Cardiac muscle cell (in vitro differentiated cells and primary cell): Measurements from ENCODE around the gene RGS7. TPM values are rescaled to one million over a fixed set of nuclear protein-coding genes. Genes with fewer than 3 reads are reported as not detected.
"Not testable (repeated sequence)": the region's sequence is repeated elsewhere in the genome, so short reads cannot be mapped to it uniquely, and the experiment has no call there.

ENCODE experiments used
- DNase-seq, 2 donors: peaks; one replicate each; pipeline versions ENCODE4 v3.0.0 to v3.0.0-alpha.2; 2010 to 2017; ENCODE audit warnings: low read depth in 1 of 2, low spot score in 1 of 2
- H3K27ac ChIP-seq: fragments of 200-600 bp; sonication (generic); 2 replicates; pipeline ENCODE4 v1.5.1; 2016
- H3K27me3 ChIP-seq: fragments of 200-600 bp; sonication (generic); 2 replicates; pipeline ENCODE4 v1.6.0; 2016; ENCODE audit warnings: control low read depth
- H3K36me3 ChIP-seq: fragments of 200-600 bp; sonication (generic); 2 replicates; pipeline ENCODE4 v1.5.1; 2016; ENCODE audit warnings: control low read depth
- H3K4me1 ChIP-seq: fragments of 200-600 bp; sonication (generic); 2 replicates; pipeline ENCODE4 v1.8.1; 2017; ENCODE audit warnings: low read depth, mild to moderate bottlenecking, mixed run types
- H3K4me3 ChIP-seq: fragments of 200-600 bp; sonication (generic); 2 replicates; pipeline ENCODE4 v1.5.1; 2016; ENCODE audit warnings: mild to moderate bottlenecking
- H3K9me3 ChIP-seq: fragments of 200-600 bp; sonication (generic); 2 replicates; pipeline ENCODE4 v1.5.1; 2017; ENCODE audit warnings: low read depth, mild to moderate bottlenecking, control low read depth
- CTCF ChIP-seq: IDR thresholded peaks from 2 replicates; pipeline ENCODE4 v1.5.1; 2012; ENCODE audit warnings: low read depth, mild to moderate bottlenecking, low read length
- polyA plus RNA-seq: library from polyadenylated mRNA; unstranded; fragments of >200 nt; fragmentation: Nextera tagmentation; extraction: Ambion mirVana; gene quantifications from 2 replicates; pipeline ENCODE4 v1.2.1, GENCODE V29; 2016
- total RNA-seq: library from RNA; depleted of rRNA; stranded (reverse); fragments of >200 nt; gene quantifications from 2 replicates; pipeline ENCODE4 v1.2.3, GENCODE V29; 2016

The RGS7 gene
- total and polyA plus RNA-seq, 2 experiments from 2014 or later, result not detected

- Histone ChIP-seq H3K36me3 (no peaks in the 10 kb centered on the region), H3K9me3 (no peaks in the 10 kb centered on the region), H3K27ac (no peak overlapping the region), H3K4me1 (no peaks in the 10 kb centered on the region), H3K4me3 (no peak overlapping the region), H3K27me3 (no peaks in the 10 kb centered on the region)
- no peak for TF ChIP-seq CTCF
- DNase-seq, result no peak
Measured at GRCh38 chr1:240786880-240787279, 570.1 kb downstream of the RGS7 start.

- no peak for TF ChIP-seq CTCF
Measured at GRCh38 chr1:240784776-240785175, 572.2 kb downstream of the RGS7 start.

GRCh38 chr1:240783728-240784137 lies 573.3 kb downstream of the RGS7 start:
- not testable (repeated sequence) for H3K27ac ChIP-seq, H3K4me3 ChIP-seq, H3K36me3 ChIP-seq, H3K4me1 ChIP-seq, H3K9me3 ChIP-seq, DNase-seq, H3K27me3 ChIP-seq

More at GRCh38 chr1:240784776-240785175, 572.2 kb downstream of the RGS7 start:
- H3K9me3 ChIP-seq, result no peaks in the 10 kb centered on the region
- no peak overlapping the region for H3K4me3 ChIP-seq
- no peaks in the 10 kb centered on the region for H3K4me1 ChIP-seq
- no peak for DNase-seq
- H3K27ac ChIP-seq, result no peak overlapping the region
- no peaks in the 10 kb centered on the region for H3K27me3 ChIP-seq
- H3K36me3 ChIP-seq, result no peaks in the 10 kb centered on the region

GRCh38 chr1:240776237-240776636 lies 580.8 kb downstream of the RGS7 start:
- Histone ChIP-seq H3K9me3 (no peaks in the 10 kb centered on the region), H3K27me3 (no peaks in the 10 kb centered on the region), H3K4me1 (no peaks in the 10 kb centered on the region), H3K36me3 (no peaks in the 10 kb centered on the region), H3K4me3 (no peak overlapping the region), H3K27ac (no peak overlapping the region)
- no peak for DNase-seq
- TF ChIP-seq CTCF, result no peak

GRCh38 chr1:240772131-240772530 lies 584.9 kb downstream of the RGS7 start:
- no peak overlapping the region for H3K27ac ChIP-seq
- no peak for DNase-seq
- H3K4me1 ChIP-seq, result no peaks in the 10 kb centered on the region
- H3K9me3 ChIP-seq, result no peaks in the 10 kb centered on the region
- no peak overlapping the region for H3K4me3 ChIP-seq
- H3K36me3 ChIP-seq, result no peaks in the 10 kb centered on the region
- no peak for TF ChIP-seq CTCF
- H3K27me3 ChIP-seq, result no peaks in the 10 kb centered on the region

GRCh38 chr1:240771450-240771849 lies 585.6 kb downstream of the RGS7 start:
- no peaks in the 10 kb centered on the region for H3K9me3 ChIP-seq
- no peak for DNase-seq
- no peak overlapping the region for H3K4me3 ChIP-seq
- H3K4me1 ChIP-seq, result no peaks in the 10 kb centered on the region
- no peak for TF ChIP-seq CTCF
- H3K27me3 ChIP-seq, result no peaks in the 10 kb centered on the region
- no peak overlapping the region for H3K27ac ChIP-seq
- no peaks in the 10 kb centered on the region for H3K36me3 ChIP-seq
